ENCODE measurements around the gene ZNF467. TPM values are rescaled to one million over a fixed set of nuclear protein-coding genes. Genes with fewer than 3 reads are reported as not detected.

ZNF467 gene
- total RNA-seq, 1 donor = 1.3 TPM

- TF ChIP-seq CTCF (IDR thresholded peaks at IDR 0.05; ENCODE audit: insufficient read depth, low read depth, low read length) = no peak
- H3K4me3 ChIP-seq (ENCODE audit: low read depth, low read length) = no peak overlapping the region
- DNase-seq (ENCODE audit: low read depth) = no peak
Measured at GRCh38 chr7:149723795-149724495, 49.4 kb downstream of the ZNF467 start.

GRCh38 chr7:149723082-149723767, 50.2 kb downstream of the ZNF467 start:
- TF ChIP-seq CTCF (IDR thresholded peaks at IDR 0.05; ENCODE audit: insufficient read depth, low read depth, low read length) = no peak
- no peak overlapping the region for H3K4me3 ChIP-seq (ENCODE audit: low read depth, low read length)
- no peak for DNase-seq (ENCODE audit: low read depth)

- no peak overlapping the region for H3K4me3 ChIP-seq (ENCODE audit: low read depth, low read length)
- DNase-seq (ENCODE audit: low read depth) = no peak
- TF ChIP-seq CTCF (IDR thresholded peaks at IDR 0.05; ENCODE audit: insufficient read depth, low read depth, low read length) = no peak
Measured at GRCh38 chr7:149722356-149722957, 50.9 kb downstream of the ZNF467 start.

GRCh38 chr7:149721084-149721601, 52.2 kb downstream of the ZNF467 start:
- DNase-seq (ENCODE audit: low read depth) = no peak
- H3K4me3 ChIP-seq (ENCODE audit: low read depth, low read length) = no peak overlapping the region
- no peak for TF ChIP-seq CTCF (IDR thresholded peaks at IDR 0.05; ENCODE audit: insufficient read depth, low read depth, low read length)

- H3K4me3 ChIP-seq (ENCODE audit: low read depth, low read length) = no peak overlapping the region
- DNase-seq (ENCODE audit: low read depth) = no peak
- TF ChIP-seq CTCF (IDR thresholded peaks at IDR 0.05; ENCODE audit: insufficient read depth, low read depth, low read length) = no peak
Measured at GRCh38 chr7:149720372-149721083, 52.9 kb downstream of the ZNF467 start.

GRCh38 chr7:149719912-149720335, 53.5 kb downstream of the ZNF467 start:
- no peak for DNase-seq (ENCODE audit: low read depth)
- H3K4me3 ChIP-seq (ENCODE audit: low read depth, low read length) = no peak overlapping the region
- TF ChIP-seq CTCF (IDR thresholded peaks at IDR 0.05; ENCODE audit: insufficient read depth, low read depth, low read length) = no peak

All from fibroblast of villous mesenchyme (primary cell).